AG10803 (cell line): ENCODE data around the gene KIF16B.
A peak's percentile ranks its signal among the peaks of the same experiment; 100 is the strongest.

Experiments
- DNase-seq: peaks from one replicate; pipeline ENCODE4 v3.0.0; 2010; ENCODE audit warnings: low read depth
- H3K4me3 ChIP-seq: 2 replicates; pipeline ENCODE4 v1.5.1; 2011; ENCODE audit warnings: mild to moderate bottlenecking, low read length, control low read depth
- TF ChIP-seq, protein P1 (sequence below): conservative IDR thresholded peaks from 2 replicates; pipeline ENCODE4 v1.5.1; 2011; ENCODE audit warnings: mild to moderate bottlenecking, low read length, control low read depth, inconsistent platforms

Gene KIF16B

DNA sequence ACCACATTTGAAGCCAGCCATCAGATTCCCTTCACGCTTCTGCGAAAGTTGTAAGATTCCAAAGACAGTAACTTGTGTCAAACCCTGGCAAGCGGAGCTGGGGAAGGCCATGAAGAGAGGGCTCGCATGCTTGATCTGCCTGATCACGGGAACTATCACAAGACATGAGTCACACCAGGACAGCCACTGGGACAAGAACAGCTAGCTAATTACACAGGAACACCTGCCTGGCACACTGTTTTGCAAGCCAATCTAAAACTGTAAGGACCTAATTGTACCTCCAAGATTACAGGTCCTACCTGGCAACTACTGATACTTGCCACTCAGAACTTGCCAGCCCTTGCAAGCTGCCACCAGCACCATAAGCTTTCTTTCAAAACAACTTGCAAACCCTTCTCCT lies 289.3 kb downstream of the KIF16B start:
- TF ChIP-seq, protein P1, sequence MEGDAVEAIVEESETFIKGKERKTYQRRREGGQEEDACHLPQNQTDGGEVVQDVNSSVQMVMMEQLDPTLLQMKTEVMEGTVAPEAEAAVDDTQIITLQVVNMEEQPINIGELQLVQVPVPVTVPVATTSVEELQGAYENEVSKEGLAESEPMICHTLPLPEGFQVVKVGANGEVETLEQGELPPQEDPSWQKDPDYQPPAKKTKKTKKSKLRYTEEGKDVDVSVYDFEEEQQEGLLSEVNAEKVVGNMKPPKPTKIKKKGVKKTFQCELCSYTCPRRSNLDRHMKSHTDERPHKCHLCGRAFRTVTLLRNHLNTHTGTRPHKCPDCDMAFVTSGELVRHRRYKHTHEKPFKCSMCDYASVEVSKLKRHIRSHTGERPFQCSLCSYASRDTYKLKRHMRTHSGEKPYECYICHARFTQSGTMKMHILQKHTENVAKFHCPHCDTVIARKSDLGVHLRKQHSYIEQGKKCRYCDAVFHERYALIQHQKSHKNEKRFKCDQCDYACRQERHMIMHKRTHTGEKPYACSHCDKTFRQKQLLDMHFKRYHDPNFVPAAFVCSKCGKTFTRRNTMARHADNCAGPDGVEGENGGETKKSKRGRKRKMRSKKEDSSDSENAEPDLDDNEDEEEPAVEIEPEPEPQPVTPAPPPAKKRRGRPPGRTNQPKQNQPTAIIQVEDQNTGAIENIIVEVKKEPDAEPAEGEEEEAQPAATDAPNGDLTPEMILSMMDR = no peak
- DNase-seq = no peak
- H3K4me3 ChIP-seq = no peak overlapping the region

GRCh38 chr20:16283307-16283706 lies 289.9 kb downstream of the KIF16B start:
- TF ChIP-seq, protein P1 = no peak
- DNase-seq = no peak
- H3K4me3 ChIP-seq = no peak overlapping the region

DNA sequence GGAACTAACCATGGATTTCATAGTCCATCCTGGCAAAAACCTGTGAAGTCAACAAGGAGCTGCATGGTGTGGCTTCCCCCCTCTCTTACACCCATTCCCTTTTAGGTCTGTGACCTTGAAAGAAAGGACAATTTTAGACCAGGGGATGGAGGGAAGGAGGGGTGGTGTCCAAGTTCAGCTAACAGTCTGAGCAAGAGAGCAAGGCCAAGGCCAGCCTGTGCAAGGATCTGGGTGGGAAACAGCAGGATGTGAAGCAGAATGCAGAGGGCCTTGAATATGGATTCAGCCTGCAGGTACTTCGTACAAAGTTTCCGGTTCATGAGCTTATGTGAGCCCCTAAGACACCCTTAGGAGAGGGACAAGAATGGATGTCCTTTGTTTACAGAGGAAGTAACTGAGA lies 293.0 kb downstream of the KIF16B start:
- H3K4me3 ChIP-seq = no peak overlapping the region
- no peak for DNase-seq
- TF ChIP-seq, protein P1 = no peak

DNA sequence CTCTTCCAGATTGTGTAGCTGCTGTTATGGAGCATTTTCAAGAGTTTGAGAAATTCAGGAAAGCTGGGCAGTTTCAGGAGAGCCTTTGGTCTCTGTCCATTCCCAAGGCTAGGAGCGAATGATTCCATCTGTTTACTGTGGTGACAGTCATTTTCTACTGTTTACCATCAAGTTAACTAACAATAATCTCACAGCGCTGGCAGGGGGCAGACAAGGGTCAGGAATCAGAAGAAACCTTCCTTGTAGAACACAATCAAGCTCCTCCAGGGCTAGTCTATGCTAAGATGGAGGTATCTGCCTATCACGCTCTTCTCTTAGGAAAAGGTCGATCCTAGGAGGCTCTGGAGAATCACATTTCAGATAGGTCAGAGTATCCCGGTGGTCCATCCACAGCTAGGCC lies 293.9 kb downstream of the KIF16B start:
- TF ChIP-seq, protein P1 = peak; percentile 5; the same call in 1 of the 2 replicates
- no peak overlapping the region for H3K4me3 ChIP-seq
- no peak for DNase-seq

- DNase-seq = no peak
- H3K4me3 ChIP-seq = no peak overlapping the region
- TF ChIP-seq, protein P1 = no peak
Measured at GRCh38 chr20:16273812-16274555, 299.3 kb downstream of the KIF16B start.

DNA sequence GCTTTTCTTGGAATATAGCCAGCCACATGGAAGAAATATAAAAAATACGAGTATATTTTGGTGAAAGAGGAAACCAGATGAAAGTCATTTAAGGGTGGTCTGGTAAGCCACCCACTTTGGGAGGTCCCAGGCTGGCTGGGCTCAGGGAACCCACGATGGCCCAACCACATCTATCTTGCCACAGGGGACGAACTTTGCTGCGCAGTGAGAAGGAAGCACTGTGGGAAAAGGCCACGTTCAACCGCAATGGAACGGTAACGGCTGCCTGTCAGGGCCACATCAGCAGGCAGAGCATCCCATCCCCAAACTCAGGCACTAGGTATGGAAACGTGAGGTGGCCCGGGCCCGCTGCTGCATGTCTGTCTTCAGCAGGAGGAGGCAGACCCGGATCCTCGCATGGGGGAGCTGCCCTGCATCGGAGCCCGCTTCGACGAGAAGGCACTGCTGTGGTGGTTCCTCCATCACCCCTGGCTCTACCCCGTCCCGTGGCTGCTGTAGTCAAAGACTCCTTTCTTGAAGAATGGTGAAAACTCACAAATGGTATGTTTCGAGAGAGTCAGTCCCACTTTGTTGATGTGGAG lies 300.4 kb downstream of the KIF16B start:
- no peak for DNase-seq
- no peak overlapping the region for H3K4me3 ChIP-seq
- TF ChIP-seq, protein P1 = no peak

DNA sequence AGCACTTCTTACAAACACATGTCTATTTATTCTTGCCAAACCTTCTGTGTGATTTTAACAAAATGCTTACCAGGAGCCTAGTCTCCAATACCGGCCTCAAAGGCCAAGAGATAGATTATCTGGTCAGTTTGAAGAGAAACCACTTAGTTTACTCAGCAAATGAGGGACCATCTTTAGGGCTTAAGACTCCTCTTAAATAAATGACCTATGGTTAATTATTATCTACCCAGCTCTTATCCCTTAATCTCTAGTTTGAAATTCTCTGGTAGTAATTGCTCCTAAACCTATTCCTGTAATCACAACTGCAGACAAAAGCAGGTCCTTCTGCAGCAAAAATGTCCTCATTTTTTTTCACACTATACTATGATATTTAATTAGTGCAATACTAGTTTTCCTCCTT lies 301.8 kb downstream of the KIF16B start:
- TF ChIP-seq, protein P1 = no peak
- no peak overlapping the region for H3K4me3 ChIP-seq
- DNase-seq = no peak
